MM.1S (cell line): Measurements from ENCODE around the gene GSE1.

Experiments used
- CTCF ChIP-seq: fragments of 300-600 bp; sonication (generic); IDR thresholded peaks from 2 replicates; pipeline ENCODE4 v1.5.1; 2016; ENCODE audit warnings: antibody characterized with exemption, low read length, mixed read lengths
- EZH2phosphoT487 ChIP-seq: fragments of 300-600 bp; sonication (generic); IDR thresholded peaks from 2 replicates; pipeline ENCODE4 v1.6.1; 2018; ENCODE audit warnings: antibody characterized with exemption, low read length

DNA sequence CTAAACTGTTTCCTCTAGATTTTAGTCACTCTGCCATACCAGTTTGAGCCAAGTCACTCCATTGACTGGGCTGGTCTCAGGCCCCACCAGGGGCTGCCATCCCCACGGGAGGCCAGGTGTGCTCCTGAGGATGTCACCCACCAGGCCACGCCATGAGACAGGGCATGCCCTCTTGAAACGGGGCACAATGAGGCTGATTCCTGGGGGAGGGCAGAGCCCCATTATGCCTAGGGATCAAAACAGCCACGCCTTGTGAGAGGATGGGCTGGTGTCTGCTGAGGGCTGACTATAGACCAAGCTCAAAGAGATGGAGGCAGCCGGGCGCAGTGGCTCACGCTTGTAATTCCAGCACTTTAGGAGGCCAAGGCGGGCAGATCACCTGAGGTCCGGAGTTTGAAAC is 54.1 kb downstream of the GSE1 start:
- TF ChIP-seq CTCF (no peak), EZH2phosphoT487 (no peak)
